BJ (cell line): ENCODE results near the gene SMARCC2. TPM values are rescaled to one million over a fixed set of nuclear protein-coding genes. Genes with fewer than 3 reads are reported as not detected.
A peak's percentile ranks its signal among the peaks of the same experiment; 100 is the strongest.

Experiments
- CTCF ChIA-PET: fragments of 350-600 bp; formaldehyde crosslinking; extraction: SDS; loops from one replicate; lab custom pipeline; 2021; ENCODE audit warnings: antibody characterized with exemption, inconsistent platforms; lab: Yijun Ruan, JAX
- POLR2A ChIA-PET: fragments of 300-600 bp; sonication (Branson Sonifier 250); formaldehyde crosslinking; extraction: SDS; loops from one replicate; lab custom pipeline; 2021; ENCODE audit warnings: antibody characterized with exemption; lab: Charles Lee
- DNase-seq: peaks from one replicate; pipeline ENCODE4 v3.0.0-alpha.2; 2011; ENCODE audit warnings: low read depth
- H3K27me3 ChIP-seq: 2 replicates; pipeline ENCODE4 v1.6.0; 2011; ENCODE audit warnings: low read length; ENCODE audit not compliant: control insufficient read depth, insufficient read depth
- H3K36me3 ChIP-seq: 2 replicates; pipeline ENCODE4 v1.5.1; 2011; ENCODE audit warnings: low read length; ENCODE audit not compliant: control insufficient read depth, insufficient read depth
- H3K4me3 ChIP-seq: 2 replicates; pipeline ENCODE4 v1.5.1; 2011; ENCODE audit warnings: low read depth, mild to moderate bottlenecking, control low read depth, low read length
- polyA plus RNA-seq: library from polyadenylated mRNA; depleted of rRNA; stranded (reverse); fragments of >200 nt; gene quantifications from 2 replicates; pipeline ENCODE4 v1.2.3, GENCODE V29; 2011
- TF ChIP-seq, protein P1 (sequence below): IDR thresholded peaks from 2 replicates; pipeline ENCODE4 v1.5.1; 2011; ENCODE audit warnings: low read depth, mild to moderate bottlenecking, control low read depth, inconsistent platforms, low read length, moderate library complexity; ENCODE audit not compliant: insufficient read depth

SMARCC2 gene
- polyA plus RNA-seq, 1 experiment: 60.7 TPM

DNA sequence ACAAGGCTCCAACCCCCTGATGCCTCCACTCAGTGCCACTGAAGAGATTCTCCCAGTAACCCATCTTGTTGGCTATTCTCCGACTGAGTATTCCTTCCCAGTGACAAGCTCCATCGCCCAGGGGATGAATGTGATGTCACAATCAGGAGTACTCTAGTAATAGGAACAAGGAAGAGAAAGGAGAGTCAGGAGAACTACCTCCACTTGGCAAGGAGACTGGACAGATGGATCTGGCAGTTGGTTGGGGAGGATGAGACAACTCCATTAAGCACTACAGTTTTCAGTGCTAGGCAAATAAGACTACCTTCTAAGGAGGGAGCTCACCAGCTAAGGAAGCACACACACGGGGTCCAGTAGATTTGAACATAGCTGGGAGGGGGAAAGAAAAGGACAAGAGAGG lies 27.2 kb upstream of the SMARCC2 start:
- DNase-seq: no peak
- POLR2A ChIA-PET: no interaction called here

DNA sequence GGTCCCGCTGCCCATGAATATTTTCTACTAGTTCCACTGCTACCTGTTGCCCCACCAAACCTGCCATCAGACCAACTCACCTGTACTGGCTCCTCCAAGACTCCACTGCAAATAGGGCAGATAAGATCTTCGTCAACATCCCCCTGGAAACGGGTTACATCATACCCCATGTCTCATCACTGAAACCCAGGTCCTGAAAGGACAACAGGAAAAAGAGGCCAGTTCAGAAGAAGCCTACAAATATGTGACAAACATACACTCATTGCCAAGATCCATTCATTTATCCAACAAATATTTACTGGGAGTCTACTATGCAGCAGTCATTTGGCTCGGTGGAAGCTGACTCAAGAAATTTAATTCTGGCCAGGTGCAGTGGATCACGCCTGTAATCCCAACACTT lies 24.6 kb upstream of the SMARCC2 start:
- TF ChIP-seq, protein P1, sequence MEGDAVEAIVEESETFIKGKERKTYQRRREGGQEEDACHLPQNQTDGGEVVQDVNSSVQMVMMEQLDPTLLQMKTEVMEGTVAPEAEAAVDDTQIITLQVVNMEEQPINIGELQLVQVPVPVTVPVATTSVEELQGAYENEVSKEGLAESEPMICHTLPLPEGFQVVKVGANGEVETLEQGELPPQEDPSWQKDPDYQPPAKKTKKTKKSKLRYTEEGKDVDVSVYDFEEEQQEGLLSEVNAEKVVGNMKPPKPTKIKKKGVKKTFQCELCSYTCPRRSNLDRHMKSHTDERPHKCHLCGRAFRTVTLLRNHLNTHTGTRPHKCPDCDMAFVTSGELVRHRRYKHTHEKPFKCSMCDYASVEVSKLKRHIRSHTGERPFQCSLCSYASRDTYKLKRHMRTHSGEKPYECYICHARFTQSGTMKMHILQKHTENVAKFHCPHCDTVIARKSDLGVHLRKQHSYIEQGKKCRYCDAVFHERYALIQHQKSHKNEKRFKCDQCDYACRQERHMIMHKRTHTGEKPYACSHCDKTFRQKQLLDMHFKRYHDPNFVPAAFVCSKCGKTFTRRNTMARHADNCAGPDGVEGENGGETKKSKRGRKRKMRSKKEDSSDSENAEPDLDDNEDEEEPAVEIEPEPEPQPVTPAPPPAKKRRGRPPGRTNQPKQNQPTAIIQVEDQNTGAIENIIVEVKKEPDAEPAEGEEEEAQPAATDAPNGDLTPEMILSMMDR: no peak
- Histone ChIP-seq H3K27me3 (no peaks in the 10 kb centered on the region), H3K4me3 (no peak overlapping the region), H3K36me3 (peaks cover 39% of the 10 kb centered on the region)
- CTCF ChIA-PET: no interaction called here
- POLR2A ChIA-PET: no interaction called here
- DNase-seq: no peak

More for the DNA sequence above, 27.2 kb upstream of the SMARCC2 start:
- Histone ChIP-seq H3K4me3 (no peak overlapping the region), H3K27me3 (no peaks in the 10 kb centered on the region), H3K36me3 (peaks cover 29% of the 10 kb centered on the region)
- TF ChIP-seq, protein P1: no peak
- CTCF ChIA-PET: interaction anchor here (1.0 to 1.7 kb wide), 3 partner anchors 10 to 27 kb away, joined by 5 to 14 read pairs (median 6); partner anchors contain the start of gene SMARCC2

DNA sequence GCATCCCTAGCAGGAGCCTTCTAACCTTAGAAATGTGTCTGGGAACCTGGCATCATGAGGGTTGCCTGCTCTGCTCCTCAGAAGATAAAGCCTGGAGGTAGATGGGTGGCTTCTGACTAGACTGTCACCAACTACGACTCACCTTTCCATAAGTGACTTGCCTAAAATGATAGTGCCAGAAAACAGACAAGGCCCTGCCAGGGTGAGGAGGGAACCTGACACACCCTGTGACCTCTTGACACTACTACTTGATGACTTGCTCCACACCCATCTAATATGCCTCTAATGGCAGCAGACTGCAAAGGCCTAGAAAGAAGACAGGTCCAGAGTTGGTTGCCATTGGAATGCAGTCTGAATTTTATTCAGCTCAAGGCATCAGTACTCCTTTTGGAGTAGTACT lies 23.1 kb upstream of the SMARCC2 start:
- peaks cover 45% of the 10 kb centered on the region for H3K36me3 ChIP-seq
- no peaks in the 10 kb centered on the region for H3K27me3 ChIP-seq
- DNase-seq: no peak
- H3K4me3 ChIP-seq: no peak overlapping the region
- ChIA-PET POLR2A (no interaction called here), CTCF (interaction anchor here (1.3 to 2.3 kb wide), 2 partner anchors 9 to 22 kb away, joined by 3 to 9 read pairs; partner anchors contain the start of gene RNF41)
- TF ChIP-seq, protein P1: no peak

DNA sequence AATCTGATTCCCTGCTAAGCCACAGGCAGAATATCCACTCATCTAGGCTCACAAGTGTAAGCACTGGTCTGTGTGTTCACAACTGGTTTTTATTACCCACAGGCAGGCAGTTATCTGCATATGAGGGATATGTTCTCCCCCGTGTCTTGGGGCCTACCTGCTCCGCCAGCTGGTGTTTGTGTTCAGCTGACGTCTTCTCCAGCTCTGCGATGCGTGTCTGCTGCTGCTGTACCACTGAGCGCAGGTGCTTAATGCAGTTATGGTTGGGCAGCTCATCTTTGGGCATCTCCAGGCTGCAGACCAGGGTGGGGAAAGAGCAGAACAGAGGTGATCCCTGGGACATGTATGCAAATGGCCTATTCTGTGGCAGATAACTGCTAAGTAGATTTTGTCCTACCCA lies 18.7 kb upstream of the SMARCC2 start:
- POLR2A ChIA-PET: no interaction called here
- DNase-seq: no peak
- Histone ChIP-seq H3K36me3 (peaks cover 48% of the 10 kb centered on the region), H3K27me3 (no peaks in the 10 kb centered on the region), H3K4me3 (no peak overlapping the region)
- CTCF ChIA-PET: interaction anchor here (1.0 to 5.4 kb wide), 9 partner anchors 8 to 93 kb away, joined by 3 to 35 read pairs (median 6); partner anchors contain the start of genes ANKRD52, RNF41 and SMARCC2
- TF ChIP-seq, protein P1: no peak

DNA sequence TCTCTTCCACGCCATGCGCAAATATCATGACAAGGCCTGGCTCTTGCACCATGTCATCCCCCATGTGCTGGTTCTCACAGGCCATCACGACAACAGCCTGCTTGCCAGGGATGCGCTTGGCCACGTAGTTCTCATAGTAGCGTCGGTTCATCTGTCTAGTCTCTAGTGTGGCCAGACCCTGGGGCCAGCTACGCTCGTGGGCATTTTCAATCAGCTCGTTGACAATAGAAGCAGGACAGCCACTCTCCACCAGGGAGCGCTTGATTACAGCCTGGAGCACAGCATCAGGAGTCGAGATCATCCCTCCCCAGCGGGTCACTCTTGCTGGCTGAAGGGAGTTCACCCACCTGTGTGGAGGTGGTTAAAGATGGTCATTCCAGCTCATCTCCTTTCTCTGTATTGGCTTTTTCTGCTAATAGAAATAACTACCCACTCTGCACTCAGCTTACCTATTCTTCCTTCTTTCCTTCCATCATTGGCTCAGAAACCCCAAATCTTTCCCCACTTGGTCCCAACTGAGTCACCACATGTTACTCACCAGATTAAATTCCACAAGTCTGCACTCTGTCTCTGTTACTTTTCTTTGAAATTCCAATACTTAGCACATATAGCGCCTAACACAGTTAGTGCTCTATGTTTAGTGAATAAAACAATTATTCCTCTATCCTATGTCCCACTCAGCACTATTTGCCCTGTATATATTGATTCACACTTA lies 17.3 kb upstream of the SMARCC2 start:
- peaks cover 39% of the 10 kb centered on the region for H3K36me3 ChIP-seq
- H3K4me3 ChIP-seq: no peak overlapping the region
- POLR2A ChIA-PET: no interaction called here
- no peak for DNase-seq
- CTCF ChIA-PET: interaction anchor here (0.6 to 5.4 kb wide), 10 partner anchors 8 to 258 kb away, joined by 4 to 35 read pairs (median 8); partner anchors contain the start of genes ANKRD52, RNF41, SMARCC2 and ZC3H10
- H3K27me3 ChIP-seq: no peaks in the 10 kb centered on the region
- TF ChIP-seq, protein P1: peak; percentile 64
